ENCODE results near the gene DBT.
"Not testable (repeated sequence)": the region's sequence is repeated elsewhere in the genome, so short reads cannot be mapped to it uniquely, and the experiment has no call there.

Gene DBT

DNA sequence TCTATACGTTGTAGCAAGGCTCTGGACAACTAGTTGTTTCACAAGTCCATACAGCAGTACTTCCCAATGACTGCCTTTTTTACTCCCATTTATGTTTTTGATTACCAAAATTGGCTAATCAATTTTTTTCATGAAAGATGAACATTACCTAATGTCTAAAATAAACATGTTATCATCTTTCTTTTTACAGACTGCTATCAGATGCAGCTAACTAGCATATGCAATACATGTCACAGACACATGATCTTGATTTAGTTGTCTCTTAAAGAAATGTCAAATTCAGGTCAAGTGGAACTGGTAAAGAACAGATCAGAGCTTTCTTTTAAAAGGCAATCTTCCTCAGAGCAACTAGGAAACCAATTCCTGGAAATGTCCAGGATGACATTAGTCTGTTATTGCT is 630 bp upstream of the DBT start:
- no peak for DNase-seq

DNA sequence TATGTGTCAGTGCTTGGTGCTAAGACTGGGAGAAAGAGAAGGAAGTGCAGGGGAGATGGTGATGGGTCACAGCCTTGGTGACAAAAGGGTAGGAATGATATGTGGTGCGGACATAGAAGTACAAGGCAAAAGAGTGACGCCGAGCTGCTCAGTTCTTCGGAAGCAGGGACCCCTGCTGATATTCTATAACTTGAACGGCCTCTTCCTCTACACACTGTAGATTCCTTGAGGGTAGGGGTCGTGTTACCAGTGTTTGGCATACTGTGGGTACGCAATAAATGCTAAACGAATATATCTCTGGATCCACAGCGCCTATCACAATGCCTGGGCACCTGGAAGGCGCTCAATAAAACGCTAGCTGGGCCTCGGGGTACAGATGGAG is 488 bp downstream of the DBT start:
- no peak for DNase-seq

DNA sequence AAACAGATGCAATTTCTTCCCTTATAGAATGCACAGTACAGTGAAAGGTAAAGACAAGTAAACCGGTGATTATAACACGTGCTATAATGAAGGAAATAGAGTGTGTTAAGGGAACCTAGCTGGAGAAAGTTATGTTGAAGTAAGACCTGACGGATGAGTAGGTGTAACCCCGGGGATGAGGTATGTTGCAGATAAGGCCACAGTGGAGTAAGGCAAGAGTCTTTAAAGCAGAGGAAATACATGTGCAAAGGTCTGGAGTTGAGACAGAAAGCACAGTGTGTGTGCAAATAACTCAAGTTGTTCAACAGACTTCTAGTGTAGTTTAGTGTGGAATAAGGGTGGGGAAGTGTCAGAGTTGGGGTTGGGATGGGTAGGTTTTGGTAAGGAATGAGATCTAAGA is 2.9 kb downstream of the DBT start:
- DNase-seq, result no peak

DNA sequence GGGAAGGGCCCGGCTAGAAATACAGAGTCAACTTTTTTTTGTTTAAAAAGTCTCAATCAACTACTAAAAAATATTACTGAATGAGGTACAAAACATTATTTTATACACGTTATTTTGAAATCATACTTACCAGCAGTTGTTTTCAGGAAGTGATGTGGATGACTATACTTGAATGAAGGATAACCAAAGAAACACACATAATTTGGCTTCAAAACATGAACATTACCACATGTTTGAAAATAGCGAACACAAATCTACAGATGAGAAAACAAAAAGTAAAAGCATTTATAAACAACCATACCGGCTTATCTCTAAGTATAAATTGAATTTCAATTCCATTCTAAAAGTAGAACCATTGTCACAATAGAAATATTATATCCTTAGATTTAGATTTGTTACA is 9.0 kb downstream of the DBT start:
- no peak for DNase-seq

DNA sequence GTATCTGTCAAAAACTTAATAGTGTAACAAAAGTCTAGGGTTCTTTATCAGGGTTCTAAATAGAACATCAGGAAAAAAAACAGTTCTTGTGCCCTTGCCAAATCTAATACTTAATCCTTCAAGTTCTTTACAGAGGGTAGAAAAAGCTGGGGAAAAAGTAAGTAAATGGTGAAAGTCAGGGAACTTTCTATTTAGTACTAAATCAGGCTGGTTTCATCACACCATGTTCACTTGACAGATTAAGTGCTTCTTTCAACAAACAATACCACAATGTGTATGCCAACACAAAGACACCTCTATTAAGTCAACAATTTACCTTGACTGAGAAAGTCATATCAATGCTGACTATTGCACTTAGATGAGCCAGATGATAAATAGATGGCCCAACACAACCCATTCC is 9.7 kb downstream of the DBT start:
- no peak for DNase-seq

DNA sequence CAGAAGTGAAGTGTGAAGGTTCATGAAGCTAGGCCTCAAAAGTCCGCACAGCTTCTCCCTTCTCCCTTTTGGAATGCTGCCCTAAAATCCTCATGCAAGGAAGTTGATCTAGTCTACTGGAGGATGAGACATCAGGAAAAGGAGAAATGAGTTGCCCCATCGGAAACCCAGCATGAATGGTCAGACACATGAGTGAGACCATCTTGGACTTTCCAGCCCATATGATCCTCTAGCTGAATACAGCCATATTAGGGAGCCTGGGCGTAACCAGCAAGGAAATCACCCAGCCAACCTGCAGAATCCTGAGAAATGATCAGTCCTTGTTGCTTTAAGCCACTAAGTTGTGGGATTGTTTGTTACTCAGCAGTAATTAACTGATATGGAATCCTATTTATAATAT is 12.5 kb downstream of the DBT start:
- no peak for DNase-seq

DNA sequence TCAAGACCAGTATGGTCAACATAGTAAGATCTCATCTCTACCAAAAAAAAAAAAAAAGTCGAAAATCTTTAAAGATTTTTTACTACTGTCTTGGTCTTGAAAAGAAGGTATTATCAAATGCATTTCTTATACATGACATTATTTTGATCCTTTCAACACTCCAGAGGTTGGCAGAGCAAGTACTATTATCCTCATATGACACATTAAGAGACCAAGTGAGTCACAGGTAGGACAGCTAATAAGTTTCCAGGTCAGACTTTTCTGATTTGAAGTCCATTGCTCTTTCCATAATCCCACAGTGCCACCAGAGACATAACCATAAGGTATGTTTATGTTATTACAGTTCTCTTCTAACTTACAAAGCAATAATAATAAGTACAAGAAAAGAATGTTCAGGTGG is 15.2 kb downstream of the DBT start:
- no peak for DNase-seq

DNA sequence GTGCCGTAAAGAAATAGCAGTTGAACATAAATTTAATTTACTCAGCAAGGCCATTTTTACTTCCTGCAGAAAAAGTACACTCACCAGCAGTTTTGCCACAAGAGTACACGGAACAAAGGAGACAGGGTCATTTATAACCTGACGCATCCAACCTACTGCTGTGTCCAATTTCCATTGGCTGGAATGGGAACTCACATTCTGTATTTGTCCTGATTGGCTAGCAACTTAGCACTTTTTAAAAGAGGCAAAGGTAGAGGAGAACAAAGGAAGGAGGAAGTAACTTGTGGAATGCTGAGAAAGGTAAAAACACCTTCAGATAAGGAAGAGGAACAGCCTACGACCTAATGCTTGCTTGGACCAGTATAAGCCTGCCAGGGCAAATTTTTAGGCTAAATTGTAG is 16.1 kb downstream of the DBT start:
- DNase-seq, result not testable (repeated sequence)

DNA sequence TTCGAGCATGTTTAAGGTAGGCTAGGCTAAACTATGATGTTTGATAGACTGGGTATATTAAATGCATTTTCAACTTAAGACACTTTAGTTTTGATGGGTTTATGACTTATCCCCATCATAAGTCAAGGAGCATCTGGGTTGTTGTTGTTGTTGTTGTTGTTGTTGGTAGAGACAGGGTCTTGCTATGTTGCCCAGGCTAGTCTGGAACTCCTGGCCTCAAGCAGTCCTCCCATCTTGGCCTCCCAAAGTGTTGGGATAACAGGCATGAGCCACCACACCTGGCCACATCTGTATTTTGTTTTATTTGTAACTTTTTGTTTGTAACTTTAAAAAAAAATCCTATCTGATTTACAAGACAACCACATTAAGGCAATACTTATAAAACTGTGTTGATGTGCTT is 17.5 kb downstream of the DBT start:
- no peak for DNase-seq

DNA sequence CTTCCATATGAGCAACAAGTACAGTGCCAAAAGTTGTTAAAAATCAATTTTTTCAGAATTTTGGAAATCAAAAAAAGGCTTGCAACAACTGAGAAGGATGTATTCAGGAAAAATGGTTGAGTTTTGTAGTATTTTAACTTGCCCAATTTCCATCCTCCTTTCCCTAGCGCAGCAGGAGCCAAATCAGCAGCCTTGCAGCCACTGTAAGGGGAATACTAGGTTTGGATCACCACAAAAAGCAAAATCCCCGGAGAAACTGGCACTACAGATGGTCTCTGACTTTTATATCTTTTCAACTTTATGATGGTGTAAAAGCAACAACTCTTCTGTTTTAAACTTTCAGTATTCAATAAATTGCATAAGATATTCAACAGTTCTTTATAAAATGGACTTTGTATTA is 17.9 kb downstream of the DBT start:
- no peak for DNase-seq

DNA sequence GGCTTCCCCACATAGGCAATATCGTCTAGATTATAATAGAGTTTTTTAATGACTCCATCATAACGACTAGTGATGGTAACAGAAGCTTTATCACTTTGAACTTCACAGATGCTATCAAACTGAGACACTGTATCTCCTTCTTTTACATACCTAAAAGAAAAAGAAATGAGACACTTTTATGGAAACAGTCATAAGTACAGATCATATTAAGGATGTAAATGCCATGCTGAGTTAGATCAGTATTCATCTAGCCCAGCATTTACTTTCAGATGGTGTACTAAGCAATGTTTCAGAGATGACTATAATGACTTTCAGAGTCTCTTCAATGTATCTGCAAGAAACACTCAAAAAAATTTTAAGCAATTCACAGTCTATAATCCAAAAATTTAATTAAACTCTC is 18.9 kb downstream of the DBT start:
- no peak for DNase-seq

DNA sequence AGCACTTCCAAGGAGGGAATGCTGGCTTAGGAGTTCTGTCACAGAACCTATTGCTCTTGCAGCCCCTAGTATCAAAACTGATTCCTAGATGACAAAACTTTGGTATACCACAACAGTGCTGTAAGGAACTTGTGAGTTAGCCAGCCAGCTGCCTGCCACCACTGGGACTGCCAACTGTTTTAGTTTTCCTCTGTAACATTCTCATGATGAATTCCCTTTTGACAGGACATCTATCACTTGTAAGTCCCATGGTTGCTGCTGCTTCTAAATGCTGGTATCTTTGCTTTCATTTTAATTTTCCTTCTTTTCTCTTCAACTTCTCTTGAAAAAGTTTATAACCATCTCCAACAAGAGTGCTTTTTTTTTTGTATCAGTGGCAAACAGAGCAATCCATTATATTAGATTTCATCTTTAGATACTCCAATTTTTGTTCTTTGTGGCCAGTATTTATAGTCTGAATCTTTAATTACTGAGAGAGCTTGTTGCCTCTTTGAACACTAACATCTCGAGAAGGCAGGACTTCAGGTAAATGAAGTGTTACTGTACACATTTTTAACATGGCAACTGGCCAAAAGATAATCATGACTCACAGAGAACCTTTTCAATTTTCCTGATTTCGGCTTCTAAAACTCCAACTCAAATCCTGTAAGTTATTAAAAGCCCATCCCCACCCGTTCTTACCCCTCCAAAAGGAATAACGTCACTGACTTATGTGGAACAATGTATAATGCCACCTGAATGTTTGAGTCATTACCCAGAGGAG is 19.8 kb downstream of the DBT start:
- no peak for DNase-seq

DNA sequence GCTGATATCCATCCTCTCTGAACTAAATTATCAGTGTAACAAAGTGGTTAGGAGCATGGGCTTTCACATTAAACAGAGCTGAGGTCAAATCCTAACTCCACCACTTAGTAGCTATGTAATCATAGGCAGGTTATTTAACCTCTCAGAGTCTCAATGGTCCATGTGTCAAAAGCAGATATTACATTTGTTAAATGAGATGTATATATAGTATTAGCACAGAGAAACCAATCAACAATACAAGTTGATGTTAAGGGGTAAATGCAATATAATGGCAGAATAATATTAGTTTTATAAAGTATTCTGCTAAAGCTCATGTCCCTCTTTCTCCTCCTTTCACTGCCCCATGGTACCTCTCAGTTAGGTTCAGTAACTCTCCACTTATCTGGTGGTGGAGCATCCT is 27.2 kb downstream of the DBT start:
- no peak for DNase-seq

DNA sequence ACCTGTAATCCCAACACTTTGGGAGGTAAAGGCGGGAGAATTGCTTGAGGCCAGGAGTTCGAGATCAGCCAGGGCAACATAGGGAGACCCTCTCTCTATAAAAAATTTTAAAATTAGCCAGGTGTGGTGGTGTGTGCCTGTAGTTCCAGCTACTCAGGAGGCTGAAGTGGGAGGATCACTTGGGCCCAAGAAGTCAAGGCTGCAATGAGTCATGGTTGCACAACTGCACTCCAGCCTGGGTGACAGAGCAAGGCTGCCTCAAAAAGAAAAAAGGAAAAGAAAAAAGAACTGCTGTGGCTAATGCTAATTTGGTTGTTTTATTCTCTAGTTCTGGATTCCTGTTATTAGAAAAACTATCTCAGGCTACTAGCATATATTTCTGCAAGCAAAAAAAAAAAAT is 29.8 kb downstream of the DBT start:
- DNase-seq, result no peak

DNA sequence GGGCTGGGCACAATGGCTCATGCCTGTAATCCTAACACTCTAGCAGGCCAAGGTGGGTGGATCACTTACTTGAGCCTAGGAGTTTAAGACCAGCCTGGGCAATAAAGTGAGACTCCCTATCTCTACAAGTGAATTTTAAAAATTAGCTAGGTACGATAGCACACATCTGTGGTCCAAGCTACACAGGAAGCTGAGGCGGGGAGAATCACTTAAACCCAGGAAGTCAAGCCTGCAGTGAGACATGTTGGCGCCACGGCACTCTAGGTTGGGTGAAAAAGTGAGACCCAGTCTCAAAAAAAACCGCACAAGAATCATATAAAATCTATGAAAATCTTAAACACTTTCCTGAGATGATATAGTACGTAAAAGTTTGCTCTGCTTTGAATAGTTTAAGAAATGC is 30.2 kb downstream of the DBT start:
- no peak for DNase-seq

DNA sequence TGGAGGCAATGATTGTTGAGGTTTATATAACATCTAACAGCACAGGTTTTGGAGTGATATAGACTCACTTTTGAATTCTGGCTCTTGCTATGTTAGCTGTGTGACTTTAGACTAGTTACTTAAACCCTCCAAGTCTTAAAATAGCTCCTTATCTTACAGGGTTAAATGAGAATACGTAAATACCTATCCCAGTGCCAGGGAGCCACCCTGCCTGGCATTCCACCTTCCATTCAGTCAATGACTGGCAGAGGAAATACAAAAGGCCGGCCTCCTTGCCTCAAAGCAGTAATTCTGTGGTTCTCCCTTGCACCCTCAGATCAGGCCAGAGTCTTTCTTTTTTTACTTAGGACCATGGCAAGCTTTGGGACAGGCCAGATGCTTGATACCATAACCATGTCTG is 31.8 kb downstream of the DBT start:
- DNase-seq, result no peak

DNA sequence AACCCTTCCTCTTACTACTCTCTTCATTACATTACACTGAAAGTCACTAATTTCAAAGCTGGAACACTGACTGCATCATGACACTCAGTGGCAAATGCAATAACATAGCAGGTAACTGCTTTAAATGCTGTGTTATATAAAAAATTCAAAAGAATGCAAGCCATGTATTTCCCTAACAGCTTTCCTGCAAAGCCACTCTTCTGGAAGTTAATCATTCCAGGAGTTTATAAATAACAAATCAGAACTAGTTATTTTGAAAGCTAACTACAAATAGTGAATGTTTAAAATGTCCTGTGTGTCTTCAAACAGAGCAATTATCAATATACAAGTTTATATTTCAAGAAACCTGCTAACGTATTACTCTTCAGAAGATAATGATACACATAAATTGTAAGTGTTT is 34.5 kb downstream of the DBT start:
- DNase-seq, result no peak

DNA sequence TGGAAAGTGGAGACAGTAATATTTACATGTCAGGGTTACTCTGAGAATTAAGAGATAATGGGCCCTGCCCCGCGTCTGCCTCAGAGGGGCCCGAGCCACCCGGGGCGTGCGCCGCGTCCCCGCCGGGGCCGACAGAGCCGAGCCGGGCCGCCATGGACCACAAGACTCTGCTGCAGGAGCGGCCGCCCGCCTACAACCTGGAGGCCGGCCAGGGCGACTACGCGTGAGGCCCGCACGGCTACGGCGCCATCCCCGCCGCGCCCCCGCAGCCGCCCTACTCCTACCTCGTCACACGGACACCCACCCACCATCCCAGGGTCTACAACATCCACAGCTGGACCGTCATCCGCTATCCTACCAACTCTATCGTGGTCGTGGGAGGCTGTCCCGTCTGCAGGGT is 36.5 kb downstream of the DBT start:
- no peak for DNase-seq

DNA sequence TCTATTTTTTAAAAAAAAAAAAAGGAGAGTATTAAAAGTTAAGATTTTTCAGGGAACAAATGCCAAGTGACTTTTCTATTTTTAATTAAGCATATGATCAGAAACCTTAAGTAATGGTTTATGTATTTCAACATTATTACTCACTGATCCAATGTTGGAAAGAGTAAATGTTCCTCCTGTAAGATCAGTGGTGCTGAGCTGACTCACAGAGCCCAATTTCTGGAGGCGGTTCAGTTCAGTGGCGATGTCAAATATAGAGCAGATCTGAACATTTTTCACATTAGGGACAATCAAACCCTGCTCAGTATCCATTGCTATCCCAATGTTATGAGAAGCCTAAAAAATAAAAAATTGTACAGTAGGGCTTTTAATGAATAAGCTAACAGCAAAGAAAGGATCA is 43.3 kb downstream of the DBT start:
- DNase-seq, result no peak

DNA sequence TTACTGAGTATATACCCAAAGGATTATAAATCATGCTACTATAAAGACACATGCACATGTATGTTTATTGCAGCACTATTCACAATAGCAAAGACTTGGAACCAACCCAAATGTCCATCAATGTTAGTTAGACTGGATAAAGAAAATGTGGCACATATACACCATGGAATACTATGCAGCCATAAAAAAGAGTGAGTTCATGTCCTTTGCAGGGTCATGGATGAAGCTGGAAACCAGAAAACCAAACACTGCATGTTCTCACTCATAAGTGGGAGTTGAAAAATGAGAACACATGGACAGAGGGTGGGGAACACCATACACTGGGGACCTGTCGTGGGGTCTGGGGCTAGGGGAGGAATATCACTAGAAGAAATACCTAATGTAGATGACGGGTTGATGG is 44.0 kb downstream of the DBT start:
- DNase-seq, result not testable (repeated sequence)

DNA sequence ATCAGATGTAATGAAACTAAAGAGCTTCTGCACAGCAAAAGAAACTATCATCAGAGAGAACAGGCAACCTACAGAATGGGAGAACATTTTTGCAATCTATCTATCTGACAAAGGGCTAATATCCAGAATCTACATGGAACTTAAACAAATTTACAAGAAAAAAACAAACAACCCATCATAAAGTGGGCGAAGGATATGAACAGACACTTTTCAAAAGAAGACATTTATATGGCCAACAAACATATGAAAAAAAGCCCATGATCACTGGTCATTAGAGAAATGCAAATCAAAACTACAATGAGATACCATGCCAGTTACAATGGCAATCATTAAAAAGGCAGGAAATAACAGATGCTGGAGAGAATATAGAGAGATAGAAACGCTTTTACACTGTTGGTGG is 44.5 kb downstream of the DBT start:
- DNase-seq, result not testable (repeated sequence)

DNA sequence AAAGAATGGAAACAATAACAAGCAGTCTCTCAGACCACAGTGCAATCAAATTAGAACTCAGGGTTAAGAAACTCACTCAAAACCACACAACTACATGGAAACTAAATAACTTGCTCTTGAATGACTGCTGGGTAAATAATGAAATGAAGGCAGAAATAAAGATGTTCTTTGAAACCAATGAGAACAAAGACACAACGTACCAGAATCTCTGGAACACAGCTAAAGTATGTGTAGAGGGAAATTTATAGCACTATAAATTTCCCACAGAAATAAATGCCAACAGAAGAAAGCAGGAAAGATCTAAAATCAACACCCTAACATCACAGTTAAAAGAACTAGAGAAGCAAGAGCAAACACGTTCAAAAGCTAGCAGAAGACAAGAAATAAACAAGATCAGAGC is 46.9 kb downstream of the DBT start:
- DNase-seq, result not testable (repeated sequence)

DNA sequence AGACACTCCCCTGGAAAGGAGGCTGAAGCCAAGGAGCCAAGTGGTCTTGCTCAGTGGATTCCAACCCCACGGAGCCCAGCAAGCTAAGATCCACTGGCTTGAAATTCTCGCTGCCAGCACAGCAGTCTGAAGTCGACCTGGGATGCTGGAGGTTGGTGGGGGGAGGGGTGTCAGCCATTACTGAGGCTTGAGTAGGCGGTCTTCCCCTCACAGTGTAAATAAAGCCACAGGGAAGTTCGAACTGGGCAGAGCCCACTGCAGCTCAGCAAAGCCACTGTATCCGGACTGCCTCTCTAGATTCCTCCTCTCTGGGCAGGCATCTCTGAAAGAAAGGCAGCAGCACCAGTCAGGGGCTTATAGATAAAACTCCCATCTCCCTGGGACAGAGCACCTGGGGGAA is 49.6 kb downstream of the DBT start:
- DNase-seq, result not testable (repeated sequence)

DNA sequence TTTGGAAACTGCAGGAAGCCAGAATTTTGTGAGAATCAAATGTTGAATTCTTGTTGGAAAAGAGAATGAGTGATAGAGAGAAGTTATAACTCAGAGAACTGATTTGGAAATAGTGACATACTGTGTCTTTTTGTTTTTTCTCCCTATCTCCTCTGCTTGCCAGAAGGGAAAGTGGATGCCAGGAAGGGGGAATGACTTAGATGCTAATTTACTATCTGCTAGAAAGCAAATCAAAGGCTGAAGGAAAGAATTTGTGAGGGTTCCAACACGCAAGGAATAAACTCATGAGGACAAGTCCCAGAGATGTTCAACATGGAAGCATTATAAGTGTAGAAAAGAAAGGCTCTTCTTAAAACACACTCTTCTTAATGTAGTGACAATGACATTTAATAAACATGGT is 51.0 kb downstream of the DBT start:
- DNase-seq, result no peak

DNA sequence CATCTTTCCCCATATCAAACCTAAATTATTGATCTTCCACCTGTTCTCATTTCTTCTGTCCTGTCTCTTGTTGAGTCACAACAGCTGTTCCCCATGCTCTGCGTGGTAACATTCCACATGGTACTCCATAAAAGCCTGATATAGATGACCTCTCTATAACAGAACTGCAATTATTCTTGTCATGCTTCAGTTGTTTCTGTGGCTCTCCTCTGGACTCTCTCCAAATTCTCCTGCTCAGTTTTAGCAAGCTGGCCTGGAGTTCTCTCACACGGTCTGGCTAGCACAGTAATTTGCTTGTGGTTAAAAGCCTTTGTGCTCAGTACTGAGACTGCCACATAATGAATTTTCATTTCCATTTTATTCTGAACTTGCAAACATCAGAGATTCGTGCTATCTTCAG is 61.0 kb downstream of the DBT start:
- DNase-seq, result no peak

DNA sequence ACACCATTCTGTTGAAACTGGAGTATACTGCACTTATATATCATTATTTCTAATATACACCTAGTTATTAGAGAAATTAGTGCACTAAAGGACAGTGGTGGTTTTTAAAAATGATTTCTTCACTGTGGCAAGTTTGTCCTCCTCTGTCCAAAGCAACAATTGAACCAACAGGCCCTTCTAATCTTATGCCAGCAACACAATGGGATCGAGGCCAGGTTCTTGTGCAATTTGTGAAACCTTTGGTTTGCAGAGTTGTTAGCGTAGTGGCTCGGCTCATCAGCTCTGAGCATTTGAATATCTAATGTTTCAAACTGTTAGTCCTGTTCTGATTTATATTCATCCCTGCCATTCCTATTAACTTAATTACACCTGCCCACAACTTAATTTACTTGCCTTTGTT is 61.7 kb downstream of the DBT start:
- no peak for DNase-seq
